Caco-2 (cell line): ENCODE results near the gene BACE1-AS. TPM values are rescaled to one million over a fixed set of nuclear protein-coding genes. Genes with fewer than 3 reads are reported as not detected.

Experiments
- BruUV-seq: library from RNA; stranded (reverse); fragments of 400-500 nt; replicated peaks from 2 replicates; lab custom pipeline; 2021; lab: Mats Ljungman, UMichigan
- CTCF ChIA-PET: fragments of 300-600 bp; sonication (Branson Sonifier 250); formaldehyde crosslinking; loops from one replicate; lab custom pipeline; 2022; ENCODE audit warnings: antibody characterized with exemption; lab: Charles Lee
- POLR2A ChIA-PET: fragments of 300-600 bp; sonication (Branson Sonifier 250); formaldehyde crosslinking; loops from one replicate; lab custom pipeline; 2022; ENCODE audit warnings: antibody characterized with exemption; lab: Charles Lee
- DNase-seq, 2 experiments: peaks; one replicate each; pipeline versions ENCODE4 v3.0.0 to v3.0.0-alpha.2; 2020 to 2022
- H3K27me3 ChIP-seq: replicated peaks from 2 replicates; pipeline ENCODE4 v1.6.0; 2011; ENCODE audit warnings: low read length; ENCODE audit not compliant: control insufficient read depth, insufficient read depth
- H3K36me3 ChIP-seq: 2 replicates; pipeline ENCODE4 v1.5.1; 2011; ENCODE audit warnings: low read length; ENCODE audit not compliant: control insufficient read depth, insufficient read depth
- H3K4me1 ChIP-seq: fragments of 250-450 bp; sonication (Bioruptor Pico); 2 replicates; pipeline ENCODE4 v1.5.1; 2020; ENCODE audit warnings: mild to moderate bottlenecking
- H3K4me3 ChIP-seq: 2 replicates; pipeline ENCODE4 v1.5.1; 2011; ENCODE audit warnings: low read depth, mild to moderate bottlenecking, control low read depth, low read length
- H3K9me3 ChIP-seq: fragments of 250-450 bp; sonication (Bioruptor Pico); 2 replicates; pipeline ENCODE4 v1.5.1; 2020; ENCODE audit warnings: mild to moderate bottlenecking, moderate library complexity
- H3K27ac Mint-ChIP-seq: one replicate; pipeline ENCODE4 v1.8.0; 2022; ENCODE audit warnings: mixed read lengths; ENCODE audit not compliant: unreplicated experiment
- H3K27me3 Mint-ChIP-seq: one replicate; pipeline ENCODE4 v1.8.0; 2022; ENCODE audit warnings: mixed read lengths; ENCODE audit not compliant: insufficient read depth, unreplicated experiment
- H3K36me3 Mint-ChIP-seq: one replicate; pipeline ENCODE4 v1.8.0; 2022; ENCODE audit warnings: mild to moderate bottlenecking, mixed read lengths; ENCODE audit not compliant: insufficient read depth, unreplicated experiment
- H3K4me1 Mint-ChIP-seq: one replicate; pipeline ENCODE4 v1.8.0; 2022; ENCODE audit warnings: low read depth, mixed read lengths; ENCODE audit not compliant: unreplicated experiment
- H3K4me3 Mint-ChIP-seq: one replicate; pipeline ENCODE4 v1.8.0; 2022; ENCODE audit warnings: mild to moderate bottlenecking, moderate library complexity, mixed read lengths; ENCODE audit not compliant: unreplicated experiment
- H3K9me3 Mint-ChIP-seq: one replicate; pipeline ENCODE4 v1.8.0; 2022; ENCODE audit warnings: mixed read lengths; ENCODE audit not compliant: unreplicated experiment
- intact Hi-C: fragments of 100-400 bp; cut with micrococcal nuclease; formaldehyde crosslinking; loops from one replicate; pipeline ENCODE4 v1.10.0; 2022; ENCODE audit not compliant: unreplicated experiment
- total RNA-seq: library from RNA; stranded (reverse); gene quantifications from 2 replicates; pipeline ENCODE4 v1.2.3, GENCODE V29; 2022
- TF ChIP-seq, protein P1 (sequence below), 2 experiments: fragments of 200-600 bp in 1 of 2; IDR thresholded peaks; 1 replicate in 1 of 2; 2 replicates in 1 of 2; pipeline versions ENCODE4 v1.5.1 to v1.8.0; 2011 to 2022; ENCODE audit warnings: antibody characterized with exemption in 1 of 2, control low read depth in 1 of 2, inconsistent platforms in 1 of 2, low read depth in 1 of 2, low read length in 1 of 2, mild to moderate bottlenecking in 1 of 2, moderate library complexity in 1 of 2; ENCODE audit not compliant: insufficient read depth in 1 of 2, severe bottlenecking in 1 of 2, unreplicated experiment in 1 of 2

BACE1-AS gene
- total RNA-seq, 1 experiment from 2014 or later = 18.8 TPM

- Histone ChIP-seq H3K36me3 (no peaks in the 10 kb centered on the region), H3K9me3 (no peaks in the 10 kb centered on the region; the same call in 1 of the 2 replicates), H3K27me3 (no peaks in the 10 kb centered on the region), H3K4me3 (peak within 1 kb of the TSS; percentile 70), H3K4me1 (peaks cover 7% of the 10 kb centered on the region)
- H3K9me3 Mint-ChIP-seq = no peaks in the 10 kb centered on the region
- H3K27ac Mint-ChIP-seq = no peak within 1 kb of the TSS
- peaks cover 2% of the 10 kb centered on the region for H3K36me3 Mint-ChIP-seq
- POLR2A ChIA-PET = interaction anchor here (0.7 kb wide), 1 partner anchor 11 kb away, joined by 8 read pairs; the partner anchor contains the start of gene CEP164
- TF ChIP-seq, protein P1, sequence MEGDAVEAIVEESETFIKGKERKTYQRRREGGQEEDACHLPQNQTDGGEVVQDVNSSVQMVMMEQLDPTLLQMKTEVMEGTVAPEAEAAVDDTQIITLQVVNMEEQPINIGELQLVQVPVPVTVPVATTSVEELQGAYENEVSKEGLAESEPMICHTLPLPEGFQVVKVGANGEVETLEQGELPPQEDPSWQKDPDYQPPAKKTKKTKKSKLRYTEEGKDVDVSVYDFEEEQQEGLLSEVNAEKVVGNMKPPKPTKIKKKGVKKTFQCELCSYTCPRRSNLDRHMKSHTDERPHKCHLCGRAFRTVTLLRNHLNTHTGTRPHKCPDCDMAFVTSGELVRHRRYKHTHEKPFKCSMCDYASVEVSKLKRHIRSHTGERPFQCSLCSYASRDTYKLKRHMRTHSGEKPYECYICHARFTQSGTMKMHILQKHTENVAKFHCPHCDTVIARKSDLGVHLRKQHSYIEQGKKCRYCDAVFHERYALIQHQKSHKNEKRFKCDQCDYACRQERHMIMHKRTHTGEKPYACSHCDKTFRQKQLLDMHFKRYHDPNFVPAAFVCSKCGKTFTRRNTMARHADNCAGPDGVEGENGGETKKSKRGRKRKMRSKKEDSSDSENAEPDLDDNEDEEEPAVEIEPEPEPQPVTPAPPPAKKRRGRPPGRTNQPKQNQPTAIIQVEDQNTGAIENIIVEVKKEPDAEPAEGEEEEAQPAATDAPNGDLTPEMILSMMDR (IDR thresholded peaks at IDR 0.05; ENCODE audit: insufficient read depth in 1 of 2, low read depth in 1 of 2, low read length in 1 of 2, severe bottlenecking in 1 of 2, unreplicated experiment in 1 of 2) = peak; percentile 50 to 83
- peaks cover 7% of the 10 kb centered on the region for H3K4me1 Mint-ChIP-seq
- no peaks in the 10 kb centered on the region for H3K27me3 Mint-ChIP-seq
- DNase-seq = peak; percentile 94 to 95
- peak within 1 kb of the TSS; percentile 74 for H3K4me3 Mint-ChIP-seq
- intact Hi-C loops = loop anchor here (1.0 to 2.0 kb wide), 3 partner anchors 11 to 84 kb away; partner anchors contain the start of genes CEP164, PCSK7 and RNF214
- no TSS peak for BruUV-seq
- CTCF ChIA-PET = interaction anchor here (0.8 to 1.8 kb wide), 3 partner anchors 11 to 503 kb away, joined by 3 to 6 read pairs (median 4); partner anchors contain the start of gene CEP164
These were observed 25.2 kb downstream of the BACE1-AS start, which contains the start of gene BACE1 for GRCh38 chr11:117316197-117316961. TSS of gene BACE1 (minus strand) at chr11:117316256. CDS start at chr11:117315795, 461 bp downstream.

DNA sequence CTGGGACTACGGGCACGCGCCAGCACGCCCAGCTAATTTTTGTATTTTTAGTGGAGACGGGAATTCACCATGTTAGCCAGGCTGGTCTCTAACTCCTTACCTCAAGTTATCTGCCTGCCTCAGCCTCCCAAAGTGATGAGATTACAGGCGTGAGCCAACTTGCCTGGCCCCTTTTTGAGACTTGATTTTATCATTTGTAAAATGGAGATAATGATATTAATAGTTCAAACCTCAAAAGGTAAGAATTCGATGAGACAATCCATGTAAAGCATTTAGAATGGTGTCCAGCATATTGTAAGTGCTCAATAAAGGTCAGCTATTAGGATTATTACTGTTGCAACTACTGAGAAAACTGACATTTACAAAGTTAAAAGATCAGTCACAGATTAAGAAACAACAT, 27.6 kb downstream of the BACE1-AS start:
- H3K4me1 ChIP-seq = peaks cover 7% of the 10 kb centered on the region
- no TSS peak for BruUV-seq
- intact Hi-C loops = no loop called here

More for the DNA sequence above, 27.6 kb downstream of the BACE1-AS start:
- ChIA-PET CTCF (interaction anchor here (0.7 to 1.3 kb wide), 2 partner anchors 65 to 88 kb away, joined by 5 to 6 read pairs; partner anchors contain the start of gene PCSK7), POLR2A (no interaction called here)
- DNase-seq = no peak
- H3K4me3 Mint-ChIP-seq = no peak overlapping the region
- H3K36me3 ChIP-seq = no peaks in the 10 kb centered on the region
- H3K9me3 Mint-ChIP-seq = peaks cover 9% of the 10 kb centered on the region
- H3K9me3 ChIP-seq = no peaks in the 10 kb centered on the region; the same call in 1 of the 2 replicates
- no peak overlapping the region for H3K4me3 ChIP-seq
- H3K27ac Mint-ChIP-seq = no peak overlapping the region
- TF ChIP-seq, protein P1 (IDR thresholded peaks at IDR 0.05; ENCODE audit: insufficient read depth in 1 of 2, low read depth in 1 of 2, low read length in 1 of 2, severe bottlenecking in 1 of 2, unreplicated experiment in 1 of 2) = no peak
- peaks cover 7% of the 10 kb centered on the region for H3K4me1 Mint-ChIP-seq
- peaks cover 6% of the 10 kb centered on the region for H3K36me3 Mint-ChIP-seq
- no peaks in the 10 kb centered on the region for H3K27me3 Mint-ChIP-seq
- H3K27me3 ChIP-seq = no peaks in the 10 kb centered on the region
